ENCODE results near the gene NINL. TPM values are rescaled to one million over a fixed set of nuclear protein-coding genes. Genes with fewer than 3 reads are reported as not detected.

The NINL gene
- total RNA-seq, 1 experiment from 2014 or later, result 31.5 TPM

DNA sequence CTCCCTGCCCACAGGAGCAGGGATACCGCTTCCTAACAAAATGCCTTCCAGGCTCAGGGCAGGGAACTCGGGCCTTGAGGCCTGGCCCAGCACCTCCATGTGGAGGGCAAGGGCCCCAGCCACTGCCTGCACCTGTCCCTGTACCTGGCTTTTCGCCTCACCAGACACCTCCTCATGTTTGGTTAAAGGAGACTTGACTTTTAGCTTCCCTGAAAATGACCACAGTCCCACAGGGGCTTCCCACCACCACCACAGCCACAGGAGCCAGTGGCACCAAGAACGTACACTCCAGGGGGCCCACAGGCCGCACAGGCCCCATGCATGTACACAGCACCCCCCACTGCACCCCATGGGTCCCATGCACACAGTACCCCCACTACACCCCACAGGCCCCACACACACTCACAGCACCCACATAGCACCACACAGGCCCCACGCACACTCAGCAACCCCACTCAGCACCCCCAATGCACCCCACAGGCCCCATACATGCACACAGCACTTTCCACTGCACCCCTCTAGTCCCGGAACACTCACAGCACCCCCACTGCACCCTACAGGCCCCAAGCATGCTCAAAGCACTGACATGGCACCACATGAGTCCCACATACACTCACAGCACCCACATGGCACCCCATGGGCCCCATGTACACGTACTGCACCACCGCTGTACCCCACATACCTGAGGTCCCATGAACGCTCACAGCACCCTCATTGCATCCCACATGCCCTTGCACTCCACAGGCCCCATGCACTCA is 91.4 kb downstream of the NINL start:
- H3K4me1 ChIP-seq (ENCODE audit: insufficient read depth, low read length, poor library complexity, severe bottlenecking), result no peaks in the 10 kb centered on the region
- H3K4me3 ChIP-seq (ENCODE audit: low read depth, low read length, poor library complexity, severe bottlenecking), result no peak overlapping the region
- intact Hi-C loops (cut with micrococcal nuclease; ENCODE audit: unreplicated experiment), result no loop called here
- peaks cover 6% of the 10 kb centered on the region for H3K36me3 ChIP-seq (ENCODE audit: insufficient read depth, low read length, poor library complexity, severe bottlenecking)
- H3K27me3 ChIP-seq (replicated peaks; ENCODE audit: insufficient read depth, low read depth, low read length, poor library complexity), result no peaks in the 10 kb centered on the region
- no peak for DNase-seq (ENCODE audit: low spot score)
- CTCF ChIA-PET, result no interaction called here
- H3K27ac ChIP-seq (ENCODE audit: low read depth, low read length, poor library complexity, severe bottlenecking), result no peak overlapping the region
- TF ChIP-seq, protein P1, sequence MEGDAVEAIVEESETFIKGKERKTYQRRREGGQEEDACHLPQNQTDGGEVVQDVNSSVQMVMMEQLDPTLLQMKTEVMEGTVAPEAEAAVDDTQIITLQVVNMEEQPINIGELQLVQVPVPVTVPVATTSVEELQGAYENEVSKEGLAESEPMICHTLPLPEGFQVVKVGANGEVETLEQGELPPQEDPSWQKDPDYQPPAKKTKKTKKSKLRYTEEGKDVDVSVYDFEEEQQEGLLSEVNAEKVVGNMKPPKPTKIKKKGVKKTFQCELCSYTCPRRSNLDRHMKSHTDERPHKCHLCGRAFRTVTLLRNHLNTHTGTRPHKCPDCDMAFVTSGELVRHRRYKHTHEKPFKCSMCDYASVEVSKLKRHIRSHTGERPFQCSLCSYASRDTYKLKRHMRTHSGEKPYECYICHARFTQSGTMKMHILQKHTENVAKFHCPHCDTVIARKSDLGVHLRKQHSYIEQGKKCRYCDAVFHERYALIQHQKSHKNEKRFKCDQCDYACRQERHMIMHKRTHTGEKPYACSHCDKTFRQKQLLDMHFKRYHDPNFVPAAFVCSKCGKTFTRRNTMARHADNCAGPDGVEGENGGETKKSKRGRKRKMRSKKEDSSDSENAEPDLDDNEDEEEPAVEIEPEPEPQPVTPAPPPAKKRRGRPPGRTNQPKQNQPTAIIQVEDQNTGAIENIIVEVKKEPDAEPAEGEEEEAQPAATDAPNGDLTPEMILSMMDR (conservative IDR thresholded peaks at IDR 0.05; ENCODE audit: low read depth, low read length), result no peak
- BruUV-seq (replicated peaks), result no TSS peak
- POLR2A ChIA-PET (ENCODE audit: low non-redundant PET), result no interaction called here
- no peaks in the 10 kb centered on the region for H3K9me3 ChIP-seq (ENCODE audit: low read depth, low read length, poor library complexity, severe bottlenecking)

- H3K36me3 ChIP-seq (ENCODE audit: insufficient read depth, low read length, poor library complexity, severe bottlenecking), result peaks cover 6% of the 10 kb centered on the region
- DNase-seq (ENCODE audit: low spot score), result no peak
- no TSS peak for BruUV-seq (replicated peaks)
- intact Hi-C loops (cut with micrococcal nuclease; ENCODE audit: unreplicated experiment), result no loop called here
- no peaks in the 10 kb centered on the region for H3K27me3 ChIP-seq (replicated peaks; ENCODE audit: insufficient read depth, low read depth, low read length, poor library complexity)
- no peaks in the 10 kb centered on the region for H3K9me3 ChIP-seq (ENCODE audit: low read depth, low read length, poor library complexity, severe bottlenecking)
- ChIA-PET CTCF (no interaction called here), POLR2A (ENCODE audit: low non-redundant PET) (no interaction called here)
- no peak overlapping the region for H3K4me3 ChIP-seq (ENCODE audit: low read depth, low read length, poor library complexity, severe bottlenecking)
- H3K4me1 ChIP-seq (ENCODE audit: insufficient read depth, low read length, poor library complexity, severe bottlenecking), result no peaks in the 10 kb centered on the region
- TF ChIP-seq EZH2 (IDR thresholded peaks at IDR 0.05; ENCODE audit: borderline replicate concordance, low read depth, low read length, poor library complexity, severe bottlenecking), result no peak
- TF ChIP-seq, protein P1 (conservative IDR thresholded peaks at IDR 0.05; ENCODE audit: low read depth, low read length), result no peak
- H3K27ac ChIP-seq (ENCODE audit: low read depth, low read length, poor library complexity, severe bottlenecking), result no peak overlapping the region
These were observed 92.2 kb downstream of the NINL start for GRCh38 chr20:25493137-25493536.

GRCh38 chr20:25491446-25492038 is 93.8 kb downstream of the NINL start:
- ChIA-PET CTCF (no interaction called here), POLR2A (ENCODE audit: low non-redundant PET) (no interaction called here)
- no peak for TF ChIP-seq EZH2 (IDR thresholded peaks at IDR 0.05; ENCODE audit: borderline replicate concordance, low read depth, low read length, poor library complexity, severe bottlenecking)
- TF ChIP-seq, protein P1 (conservative IDR thresholded peaks at IDR 0.05; ENCODE audit: low read depth, low read length), result no peak
- Histone ChIP-seq H3K4me1 (ENCODE audit: insufficient read depth, low read length, poor library complexity, severe bottlenecking) (no peaks in the 10 kb centered on the region), H3K9me3 (ENCODE audit: low read depth, low read length, poor library complexity, severe bottlenecking) (no peaks in the 10 kb centered on the region), H3K27ac (ENCODE audit: low read depth, low read length, poor library complexity, severe bottlenecking) (no peak overlapping the region), H3K36me3 (ENCODE audit: insufficient read depth, low read length, poor library complexity, severe bottlenecking) (peaks cover 6% of the 10 kb centered on the region), H3K4me3 (ENCODE audit: low read depth, low read length, poor library complexity, severe bottlenecking) (no peak overlapping the region), H3K27me3 (replicated peaks; ENCODE audit: insufficient read depth, low read depth, low read length, poor library complexity) (no peaks in the 10 kb centered on the region)
- DNase-seq (ENCODE audit: low spot score), result no peak
- intact Hi-C loops (cut with micrococcal nuclease; ENCODE audit: unreplicated experiment), result no loop called here
- no TSS peak for BruUV-seq (replicated peaks)

Data from A673 (cell line).